C4-2B (cell line): ENCODE measurements around the gene GIMD1.

ENCODE experiments used
- CTCF ChIP-seq: fragments of 450-650 bp; conservative IDR thresholded peaks from 2 replicates; pipeline ENCODE4 v1.5.1; 2017; ENCODE audit warnings: mild to moderate bottlenecking
- ZFX ChIP-seq: fragments of 450-650 bp; IDR thresholded peaks from 2 replicates; pipeline ENCODE4 v1.6.1; 2017

GRCh38 chr4:106314960-106315359, 53.6 kb downstream of the GIMD1 start:
- TF ChIP-seq CTCF: no peak
- no peak for TF ChIP-seq ZFX
